Measurements from ENCODE around the gene BCOR.

DNA sequence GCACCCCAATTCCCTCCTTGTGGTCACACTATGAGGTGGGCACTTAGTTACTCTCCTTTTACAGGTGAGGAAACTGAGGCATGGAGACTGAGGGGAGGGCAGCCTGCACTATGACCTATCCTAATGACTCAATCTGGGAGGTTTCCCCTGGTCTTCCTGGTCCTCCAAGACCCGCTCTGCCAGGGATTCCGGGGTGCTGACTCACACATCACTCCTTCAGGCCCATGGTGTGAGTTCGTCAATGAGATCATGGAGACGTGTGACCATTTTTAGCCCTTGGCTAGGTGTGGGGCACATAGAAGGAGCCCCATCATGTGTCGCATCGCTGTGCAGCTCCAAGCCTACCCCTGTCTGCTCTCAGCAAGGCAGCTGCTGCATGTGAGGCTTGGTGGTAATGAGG lies 32.4 kb upstream of the BCOR start:
- TF ChIP-seq, protein P1, sequence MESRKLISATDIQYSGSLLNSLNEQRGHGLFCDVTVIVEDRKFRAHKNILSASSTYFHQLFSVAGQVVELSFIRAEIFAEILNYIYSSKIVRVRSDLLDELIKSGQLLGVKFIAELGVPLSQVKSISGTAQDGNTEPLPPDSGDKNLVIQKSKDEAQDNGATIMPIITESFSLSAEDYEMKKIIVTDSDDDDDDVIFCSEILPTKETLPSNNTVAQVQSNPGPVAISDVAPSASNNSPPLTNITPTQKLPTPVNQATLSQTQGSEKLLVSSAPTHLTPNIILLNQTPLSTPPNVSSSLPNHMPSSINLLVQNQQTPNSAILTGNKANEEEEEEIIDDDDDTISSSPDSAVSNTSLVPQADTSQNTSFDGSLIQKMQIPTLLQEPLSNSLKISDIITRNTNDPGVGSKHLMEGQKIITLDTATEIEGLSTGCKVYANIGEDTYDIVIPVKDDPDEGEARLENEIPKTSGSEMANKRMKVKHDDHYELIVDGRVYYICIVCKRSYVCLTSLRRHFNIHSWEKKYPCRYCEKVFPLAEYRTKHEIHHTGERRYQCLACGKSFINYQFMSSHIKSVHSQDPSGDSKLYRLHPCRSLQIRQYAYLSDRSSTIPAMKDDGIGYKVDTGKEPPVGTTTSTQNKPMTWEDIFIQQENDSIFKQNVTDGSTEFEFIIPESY (IDR thresholded peaks at IDR 0.05; ENCODE audit: borderline replicate concordance, low read depth): no peak
- TF ChIP-seq, protein P2, sequence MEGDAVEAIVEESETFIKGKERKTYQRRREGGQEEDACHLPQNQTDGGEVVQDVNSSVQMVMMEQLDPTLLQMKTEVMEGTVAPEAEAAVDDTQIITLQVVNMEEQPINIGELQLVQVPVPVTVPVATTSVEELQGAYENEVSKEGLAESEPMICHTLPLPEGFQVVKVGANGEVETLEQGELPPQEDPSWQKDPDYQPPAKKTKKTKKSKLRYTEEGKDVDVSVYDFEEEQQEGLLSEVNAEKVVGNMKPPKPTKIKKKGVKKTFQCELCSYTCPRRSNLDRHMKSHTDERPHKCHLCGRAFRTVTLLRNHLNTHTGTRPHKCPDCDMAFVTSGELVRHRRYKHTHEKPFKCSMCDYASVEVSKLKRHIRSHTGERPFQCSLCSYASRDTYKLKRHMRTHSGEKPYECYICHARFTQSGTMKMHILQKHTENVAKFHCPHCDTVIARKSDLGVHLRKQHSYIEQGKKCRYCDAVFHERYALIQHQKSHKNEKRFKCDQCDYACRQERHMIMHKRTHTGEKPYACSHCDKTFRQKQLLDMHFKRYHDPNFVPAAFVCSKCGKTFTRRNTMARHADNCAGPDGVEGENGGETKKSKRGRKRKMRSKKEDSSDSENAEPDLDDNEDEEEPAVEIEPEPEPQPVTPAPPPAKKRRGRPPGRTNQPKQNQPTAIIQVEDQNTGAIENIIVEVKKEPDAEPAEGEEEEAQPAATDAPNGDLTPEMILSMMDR (IDR thresholded peaks at IDR 0.05): no peak
- TF ChIP-seq POLR2AphosphoS5 (IDR thresholded peaks at IDR 0.05; ENCODE audit: low read depth, low read length): no peak
- TF ChIP-seq EP300 (IDR thresholded peaks at IDR 0.05; ENCODE audit: borderline replicate concordance in 1 of 2, low read depth in 1 of 2, low read length in 1 of 2): no peak
- TF ChIP-seq, protein P3, sequence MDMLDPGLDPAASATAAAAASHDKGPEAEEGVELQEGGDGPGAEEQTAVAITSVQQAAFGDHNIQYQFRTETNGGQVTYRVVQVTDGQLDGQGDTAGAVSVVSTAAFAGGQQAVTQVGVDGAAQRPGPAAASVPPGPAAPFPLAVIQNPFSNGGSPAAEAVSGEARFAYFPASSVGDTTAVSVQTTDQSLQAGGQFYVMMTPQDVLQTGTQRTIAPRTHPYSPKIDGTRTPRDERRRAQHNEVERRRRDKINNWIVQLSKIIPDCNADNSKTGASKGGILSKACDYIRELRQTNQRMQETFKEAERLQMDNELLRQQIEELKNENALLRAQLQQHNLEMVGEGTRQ (IDR thresholded peaks at IDR 0.05; ENCODE audit: borderline replicate concordance, low read depth, low read length): no peak
- TF ChIP-seq, protein P4, sequence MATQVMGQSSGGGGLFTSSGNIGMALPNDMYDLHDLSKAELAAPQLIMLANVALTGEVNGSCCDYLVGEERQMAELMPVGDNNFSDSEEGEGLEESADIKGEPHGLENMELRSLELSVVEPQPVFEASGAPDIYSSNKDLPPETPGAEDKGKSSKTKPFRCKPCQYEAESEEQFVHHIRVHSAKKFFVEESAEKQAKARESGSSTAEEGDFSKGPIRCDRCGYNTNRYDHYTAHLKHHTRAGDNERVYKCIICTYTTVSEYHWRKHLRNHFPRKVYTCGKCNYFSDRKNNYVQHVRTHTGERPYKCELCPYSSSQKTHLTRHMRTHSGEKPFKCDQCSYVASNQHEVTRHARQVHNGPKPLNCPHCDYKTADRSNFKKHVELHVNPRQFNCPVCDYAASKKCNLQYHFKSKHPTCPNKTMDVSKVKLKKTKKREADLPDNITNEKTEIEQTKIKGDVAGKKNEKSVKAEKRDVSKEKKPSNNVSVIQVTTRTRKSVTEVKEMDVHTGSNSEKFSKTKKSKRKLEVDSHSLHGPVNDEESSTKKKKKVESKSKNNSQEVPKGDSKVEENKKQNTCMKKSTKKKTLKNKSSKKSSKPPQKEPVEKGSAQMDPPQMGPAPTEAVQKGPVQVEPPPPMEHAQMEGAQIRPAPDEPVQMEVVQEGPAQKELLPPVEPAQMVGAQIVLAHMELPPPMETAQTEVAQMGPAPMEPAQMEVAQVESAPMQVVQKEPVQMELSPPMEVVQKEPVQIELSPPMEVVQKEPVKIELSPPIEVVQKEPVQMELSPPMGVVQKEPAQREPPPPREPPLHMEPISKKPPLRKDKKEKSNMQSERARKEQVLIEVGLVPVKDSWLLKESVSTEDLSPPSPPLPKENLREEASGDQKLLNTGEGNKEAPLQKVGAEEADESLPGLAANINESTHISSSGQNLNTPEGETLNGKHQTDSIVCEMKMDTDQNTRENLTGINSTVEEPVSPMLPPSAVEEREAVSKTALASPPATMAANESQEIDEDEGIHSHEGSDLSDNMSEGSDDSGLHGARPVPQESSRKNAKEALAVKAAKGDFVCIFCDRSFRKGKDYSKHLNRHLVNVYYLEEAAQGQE (IDR thresholded peaks at IDR 0.05; ENCODE audit: low read depth, low read length): no peak
- TF ChIP-seq, protein P5, sequence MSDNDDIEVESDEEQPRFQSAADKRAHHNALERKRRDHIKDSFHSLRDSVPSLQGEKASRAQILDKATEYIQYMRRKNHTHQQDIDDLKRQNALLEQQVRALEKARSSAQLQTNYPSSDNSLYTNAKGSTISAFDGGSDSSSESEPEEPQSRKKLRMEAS (IDR thresholded peaks at IDR 0.05; ENCODE audit: low read depth): no peak
- TF ChIP-seq RXRA (IDR thresholded peaks at IDR 0.05; ENCODE audit: borderline replicate concordance, low read depth): no peak
- TF ChIP-seq, protein P6, sequence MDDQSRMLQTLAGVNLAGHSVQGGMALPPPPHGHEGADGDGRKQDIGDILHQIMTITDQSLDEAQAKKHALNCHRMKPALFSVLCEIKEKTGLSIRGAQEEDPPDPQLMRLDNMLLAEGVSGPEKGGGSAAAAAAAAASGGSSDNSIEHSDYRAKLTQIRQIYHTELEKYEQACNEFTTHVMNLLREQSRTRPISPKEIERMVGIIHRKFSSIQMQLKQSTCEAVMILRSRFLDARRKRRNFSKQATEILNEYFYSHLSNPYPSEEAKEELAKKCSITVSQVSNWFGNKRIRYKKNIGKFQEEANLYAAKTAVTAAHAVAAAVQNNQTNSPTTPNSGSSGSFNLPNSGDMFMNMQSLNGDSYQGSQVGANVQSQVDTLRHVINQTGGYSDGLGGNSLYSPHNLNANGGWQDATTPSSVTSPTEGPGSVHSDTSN (IDR thresholded peaks at IDR 0.05): no peak
